AG04449 (cell line): ENCODE results near the gene POLD4.

ENCODE experiments used
- CTCF ChIA-PET: fragments of 350-600 bp; formaldehyde crosslinking; extraction: SDS; loops from one replicate; lab custom pipeline; 2021; ENCODE audit warnings: antibody characterized with exemption; lab: Yijun Ruan, JAX
- POLR2A ChIA-PET: fragments of 400-600, 350-600 bp; formaldehyde crosslinking; extraction: SDS; loops from one replicate; lab custom pipeline; 2020; ENCODE audit warnings: antibody characterized with exemption, inconsistent platforms; lab: Yijun Ruan, JAX
- DNase-seq: peaks from one replicate; pipeline ENCODE4 v3.0.0-alpha.2; 2010; ENCODE audit warnings: low read depth, low spot score
- H3K4me3 ChIP-seq: 2 replicates; pipeline ENCODE4 v1.5.1; 2011; ENCODE audit warnings: low read depth, mild to moderate bottlenecking, control low read depth, low read length
- CTCF ChIP-seq: IDR thresholded peaks from one replicate; pipeline ENCODE4 v1.5.1; 2011; ENCODE audit warnings: mild to moderate bottlenecking, moderate library complexity, low read length, control low read depth, inconsistent platforms; ENCODE audit not compliant: insufficient read depth; ENCODE audit errors: missing control alignments

The POLD4 gene

GRCh38 chr11:67301951-67302516 lies 51.3 kb downstream of the POLD4 start:
- ChIA-PET POLR2A (interaction anchor here (2.0 to 4.5 kb wide), 2 partner anchors 13 to 14 kb away, joined by 4 to 28 read pairs; partner anchors contain the start of gene ANKRD13D), CTCF (interaction anchor here (0.8 to 2.0 kb wide), 7 partner anchors 8 to 81 kb away, joined by 3 to 11 read pairs (median 7); no protein-coding TSS in a partner anchor)
- TF ChIP-seq CTCF = no peak
- DNase-seq = no peak
- H3K4me3 ChIP-seq = no peak overlapping the region; the same call in 1 of the 2 replicates

- H3K4me3 ChIP-seq = no peak overlapping the region
- no peak for DNase-seq
- no peak for TF ChIP-seq CTCF
- POLR2A ChIA-PET = interaction anchor here (4.5 kb wide), 1 partner anchor 14 kb away, joined by 28 read pairs; no protein-coding TSS in a partner anchor
- CTCF ChIA-PET = interaction anchor here (0.7 to 2.0 kb wide), 4 partner anchors 10 to 45 kb away, joined by 3 to 11 read pairs (median 6); no protein-coding TSS in a partner anchor
These were observed 51.9 kb downstream of the POLD4 start for GRCh38 chr11:67301313-67301921.
